Measurements from ENCODE around the gene PRDX4. TPM values are rescaled to one million over a fixed set of nuclear protein-coding genes. Genes with fewer than 3 reads are reported as not detected.

PRDX4 gene
- total and polyA plus RNA-seq, 2 donors (not counting 1 experiment from before 2014, with no cell fraction given), result 10.6 to 13.1 TPM

GRCh38 chrX:23664496-23664895, 2.8 kb upstream of the PRDX4 start:
- H2AFZ ChIP-seq (ENCODE audit: insufficient read depth, low read depth, low read length, poor library complexity, severe bottlenecking), result peak overlapping the region; percentile 22
- no peaks in the 10 kb centered on the region for H3K36me3 ChIP-seq (replicated peaks in 1 of 2; ENCODE audit: control extremely low read depth in 1 of 2, control insufficient read depth in 1 of 2, extremely low read depth in 1 of 2, insufficient read depth in 2 of 2, low read length in 1 of 2)
- peaks cover 5% of the 10 kb centered on the region for H3K79me2 ChIP-seq (ENCODE audit: control insufficient read depth, insufficient read depth, low read length)
- no peak overlapping the region for H3K9ac ChIP-seq (ENCODE audit: low read length)
- ChIA-PET POLR2A (no interaction called here), CTCF (no interaction called here)
- no peaks in the 10 kb centered on the region for H3K9me3 ChIP-seq (ENCODE audit: control extremely low read depth in 1 of 3, control insufficient read depth in 2 of 3, insufficient read depth in 1 of 3, low read length in 2 of 3)
- H3K4me2 ChIP-seq (replicated peaks; ENCODE audit: low read depth, low read length, poor library complexity, severe bottlenecking), result no peak overlapping the region
- peaks cover 42% of the 10 kb centered on the region for H3K4me1 Mint-ChIP-seq
- H4K20me1 ChIP-seq (ENCODE audit: control insufficient read depth, insufficient read depth, low read length, poor library complexity, severe bottlenecking), result no peaks in the 10 kb centered on the region
- no peak overlapping the region for H3K27ac Mint-ChIP-seq
- no CpG with 5 or more reads among the region's 10 CpGs for WGBS (ENCODE audit: insufficient coverage)
- DNase-seq (no peak), ATAC-seq (ENCODE audit: low read depth) (no peak)
- intact Hi-C loops (cut with micrococcal nuclease), result loop anchor here (10.0 kb wide), 2 partner anchors 240 to 800 kb away; partner anchors contain the start of genes APOO, CXorf58 and PDK3
- H3K9me3 Mint-ChIP-seq (ENCODE audit: insufficient read depth), result no peaks in the 10 kb centered on the region
- no peaks in the 10 kb centered on the region for H3K27me3 Mint-ChIP-seq
- TF ChIP-seq EZH2 (IDR thresholded peaks at IDR 0.05; ENCODE audit: borderline replicate concordance, insufficient read depth, low read depth, low read length, poor library complexity, severe bottlenecking), result no peak
- TF ChIP-seq, protein P1, sequence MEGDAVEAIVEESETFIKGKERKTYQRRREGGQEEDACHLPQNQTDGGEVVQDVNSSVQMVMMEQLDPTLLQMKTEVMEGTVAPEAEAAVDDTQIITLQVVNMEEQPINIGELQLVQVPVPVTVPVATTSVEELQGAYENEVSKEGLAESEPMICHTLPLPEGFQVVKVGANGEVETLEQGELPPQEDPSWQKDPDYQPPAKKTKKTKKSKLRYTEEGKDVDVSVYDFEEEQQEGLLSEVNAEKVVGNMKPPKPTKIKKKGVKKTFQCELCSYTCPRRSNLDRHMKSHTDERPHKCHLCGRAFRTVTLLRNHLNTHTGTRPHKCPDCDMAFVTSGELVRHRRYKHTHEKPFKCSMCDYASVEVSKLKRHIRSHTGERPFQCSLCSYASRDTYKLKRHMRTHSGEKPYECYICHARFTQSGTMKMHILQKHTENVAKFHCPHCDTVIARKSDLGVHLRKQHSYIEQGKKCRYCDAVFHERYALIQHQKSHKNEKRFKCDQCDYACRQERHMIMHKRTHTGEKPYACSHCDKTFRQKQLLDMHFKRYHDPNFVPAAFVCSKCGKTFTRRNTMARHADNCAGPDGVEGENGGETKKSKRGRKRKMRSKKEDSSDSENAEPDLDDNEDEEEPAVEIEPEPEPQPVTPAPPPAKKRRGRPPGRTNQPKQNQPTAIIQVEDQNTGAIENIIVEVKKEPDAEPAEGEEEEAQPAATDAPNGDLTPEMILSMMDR (IDR thresholded peaks at IDR 0.05), result no peak
- H3K4me3 ChIP-seq (ENCODE audit: control extremely low read depth in 1 of 5, extremely low read depth in 1 of 5, insufficient read depth in 1 of 5, low read depth in 2 of 5, low read length in 4 of 5), result no peak overlapping the region
- no peaks in the 10 kb centered on the region for H3K27me3 ChIP-seq (replicated peaks in 1 of 4; ENCODE audit: control extremely low read depth in 1 of 4, control insufficient read depth in 3 of 4, insufficient read depth in 4 of 4, low read length in 3 of 4)
- no peak overlapping the region for H3K27ac ChIP-seq (ENCODE audit: low read length in 2 of 2)
- H3K4me1 ChIP-seq (ENCODE audit: control insufficient read depth in 2 of 2, insufficient read depth in 2 of 2, low read length in 2 of 2), result peaks cover 7 to 16% of the 10 kb centered on the region in 2 donors
- H3K4me3 Mint-ChIP-seq, result no peak overlapping the region

- H2AFZ ChIP-seq (ENCODE audit: insufficient read depth, low read depth, low read length, poor library complexity, severe bottlenecking), result no peak overlapping the region
- H3K27me3 Mint-ChIP-seq, result no peaks in the 10 kb centered on the region
- TF ChIP-seq, protein P1 (IDR thresholded peaks at IDR 0.05), result no peak
- no peak for TF ChIP-seq EZH2 (IDR thresholded peaks at IDR 0.05; ENCODE audit: borderline replicate concordance, insufficient read depth, low read depth, low read length, poor library complexity, severe bottlenecking)
- ATAC-seq (ENCODE audit: low read depth), result no peak
- H3K4me2 ChIP-seq (replicated peaks; ENCODE audit: low read depth, low read length, poor library complexity, severe bottlenecking), result no peak overlapping the region
- no peak overlapping the region for H3K4me3 ChIP-seq (ENCODE audit: control extremely low read depth in 1 of 5, extremely low read depth in 1 of 5, insufficient read depth in 1 of 5, low read depth in 2 of 5, low read length in 4 of 5)
- no peaks in the 10 kb centered on the region for H3K27me3 ChIP-seq (replicated peaks in 1 of 4; ENCODE audit: control extremely low read depth in 1 of 4, control insufficient read depth in 3 of 4, insufficient read depth in 4 of 4, low read length in 3 of 4)
- intact Hi-C loops (cut with micrococcal nuclease), result loop anchor here (5.0 to 10.0 kb wide), 3 partner anchors 239 to 816 kb away; partner anchors contain the start of genes APOO, CXorf58 and PDK3
- no peak overlapping the region for H3K27ac ChIP-seq (ENCODE audit: low read length in 2 of 2)
- 97% methylated on average over 11 of the region's 16 CpGs for WGBS (ENCODE audit: insufficient coverage)
- peaks cover 8% of the 10 kb centered on the region for H3K79me2 ChIP-seq (ENCODE audit: control insufficient read depth, insufficient read depth, low read length)
- H3K4me3 Mint-ChIP-seq, result peak overlapping the region; percentile 18
- no peaks in the 10 kb centered on the region for H3K9me3 ChIP-seq (ENCODE audit: control extremely low read depth in 1 of 3, control insufficient read depth in 2 of 3, insufficient read depth in 1 of 3, low read length in 2 of 3)
- no peaks in the 10 kb centered on the region for H3K9me3 Mint-ChIP-seq (ENCODE audit: insufficient read depth)
- no peaks in the 10 kb centered on the region for H4K20me1 ChIP-seq (ENCODE audit: control insufficient read depth, insufficient read depth, low read length, poor library complexity, severe bottlenecking)
- H3K9ac ChIP-seq (ENCODE audit: low read length), result no peak overlapping the region
- H3K36me3 ChIP-seq (replicated peaks in 1 of 2; ENCODE audit: control extremely low read depth in 1 of 2, control insufficient read depth in 1 of 2, extremely low read depth in 1 of 2, insufficient read depth in 2 of 2, low read length in 1 of 2), result peaks cover 0 to 1% of the 10 kb centered on the region in 2 experiments
- ChIA-PET CTCF (interaction anchor here (0.7 to 2.5 kb wide), 4 partner anchors 12 to 388 kb away, joined by 3 to 12 read pairs (median 6); partner anchors contain the start of gene EIF2S3), POLR2A (no interaction called here)
- no peak for DNase-seq
- H3K4me1 ChIP-seq (ENCODE audit: control insufficient read depth in 2 of 2, insufficient read depth in 2 of 2, low read length in 2 of 2), result peaks cover 7 to 16% of the 10 kb centered on the region in 2 donors
- peaks cover 31% of the 10 kb centered on the region for H3K4me1 Mint-ChIP-seq
- peak overlapping the region; percentile 61 for H3K27ac Mint-ChIP-seq
Observed at GRCh38 chrX:23666282-23666681, 1.0 kb upstream of the PRDX4 start.
